HG03565 (cell line): ENCODE results near the gene FXYD6.

Source experiments
- ATAC-seq: cut with Tn5 transposase; IDR thresholded peaks from one replicate; pipeline ENCODE4 v1.9.1; 2021; ENCODE audit warnings: mild to moderate bottlenecking, moderate library complexity; ENCODE audit not compliant: unreplicated experiment

The FXYD6 gene

GRCh38 chr11:117832511-117832910 lies 43.9 kb downstream of the FXYD6 start:
- no peak for ATAC-seq

- ATAC-seq, result no peak
These were observed 44.6 kb downstream of the FXYD6 start for GRCh38 chr11:117831661-117832415.

- no peak for ATAC-seq
These were observed 45.6 kb downstream of the FXYD6 start for GRCh38 chr11:117830674-117831351.

- no peak for ATAC-seq
These were observed 46.4 kb downstream of the FXYD6 start for GRCh38 chr11:117830072-117830471.

- ATAC-seq, result no peak
These were observed 47.1 kb downstream of the FXYD6 start for GRCh38 chr11:117829369-117829725.

- no peak for ATAC-seq
These were observed 47.7 kb downstream of the FXYD6 start for GRCh38 chr11:117828611-117829368.

GRCh38 chr11:117827521-117828511 lies 48.6 kb downstream of the FXYD6 start:
- ATAC-seq, result no peak

GRCh38 chr11:117826832-117827231 lies 49.6 kb downstream of the FXYD6 start:
- no peak for ATAC-seq

GRCh38 chr11:117826190-117826570 lies 50.3 kb downstream of the FXYD6 start:
- no peak for ATAC-seq

- ATAC-seq, result no peak
These were observed 50.8 kb downstream of the FXYD6 start for GRCh38 chr11:117825538-117826189.

- ATAC-seq, result no peak
These were observed 51.6 kb downstream of the FXYD6 start, which contains the start of gene FXYD2 for GRCh38 chr11:117824571-117825537. Gene FXYD2 (minus strand): TSS chr11:117824744. CDS start chr11:117824678, 66 bp downstream.

GRCh38 chr11:117823946-117824420 lies 52.5 kb downstream of the FXYD6 start:
- no peak for ATAC-seq

GRCh38 chr11:117823294-117823945 lies 53.0 kb downstream of the FXYD6 start:
- ATAC-seq, result no peak

GRCh38 chr11:117822074-117823033 lies 54.1 kb downstream of the FXYD6 start:
- ATAC-seq, result no peak

GRCh38 chr11:117821431-117821830 lies 55.0 kb downstream of the FXYD6 start:
- no peak for ATAC-seq

GRCh38 chr11:117820516-117820915 lies 55.9 kb downstream of the FXYD6 start:
- ATAC-seq, result no peak

GRCh38 chr11:117820071-117820470 lies 56.4 kb downstream of the FXYD6 start:
- ATAC-seq, result no peak
